IPS-18c (cell line): ENCODE results near the gene FGR.
A peak's percentile ranks its signal among the peaks of the same experiment; 100 is the strongest.
"Not testable (repeated sequence)": the region's sequence is repeated elsewhere in the genome, so short reads cannot be mapped to it uniquely, and the experiment has no call there.

Source experiments
- H3K4me3 ChIP-seq: 2 replicates; pipeline ENCODE4 v1.7.0; 2013; ENCODE audit warnings: low read depth, mild to moderate bottlenecking, low read length, moderate library complexity; ENCODE audit not compliant: insufficient read depth
- H3K9me3 ChIP-seq: one replicate; pipeline ENCODE4 v1.6.1; 2013; ENCODE audit warnings: mild to moderate bottlenecking, low read length, moderate library complexity; ENCODE audit not compliant: control insufficient read depth, insufficient read depth

The FGR gene

DNA sequence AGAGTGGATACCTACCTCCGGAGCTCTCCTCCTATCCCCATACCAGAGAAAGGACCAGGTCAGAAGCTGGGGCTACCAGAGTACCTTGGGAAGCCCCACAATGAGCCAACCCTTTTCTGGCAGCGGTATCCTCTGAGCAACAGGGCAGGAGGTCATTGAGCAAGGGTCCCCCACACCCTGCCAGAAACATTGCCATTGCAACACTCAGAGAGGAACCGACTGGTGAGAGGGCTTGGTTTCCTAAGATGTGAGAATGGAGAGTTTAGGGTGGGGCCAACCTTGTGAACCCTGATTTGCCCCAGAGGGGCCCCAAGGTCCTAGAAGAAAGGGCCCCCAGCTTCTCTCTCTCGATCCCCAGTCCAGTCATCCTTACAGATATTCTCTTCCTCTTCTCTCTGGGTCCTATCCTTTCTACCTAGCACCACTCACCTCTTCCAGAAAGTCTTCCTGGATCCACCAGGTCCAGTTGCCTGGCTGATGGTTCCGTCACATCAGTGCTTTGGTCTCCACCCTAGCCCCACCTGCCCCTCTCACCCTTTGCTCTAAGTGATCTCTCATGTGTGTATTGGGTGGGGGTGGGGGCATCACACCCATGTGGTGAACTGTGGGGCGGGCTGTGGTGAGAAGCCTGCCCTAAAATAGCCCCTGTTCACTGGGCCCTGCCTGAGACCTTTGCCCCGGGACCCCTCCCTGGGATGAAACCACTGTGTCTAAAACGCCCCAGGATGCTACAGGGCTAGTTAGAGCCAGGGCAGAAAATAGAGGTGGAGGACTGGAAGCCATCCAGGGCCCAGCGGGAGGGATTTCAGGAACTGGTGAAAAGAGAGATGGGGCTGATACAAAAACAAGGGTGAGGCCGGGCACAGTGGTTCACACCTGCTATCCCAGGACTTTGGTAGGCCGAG lies 8.7 kb downstream of the FGR start:
- no peak overlapping the region for H3K4me3 ChIP-seq

DNA sequence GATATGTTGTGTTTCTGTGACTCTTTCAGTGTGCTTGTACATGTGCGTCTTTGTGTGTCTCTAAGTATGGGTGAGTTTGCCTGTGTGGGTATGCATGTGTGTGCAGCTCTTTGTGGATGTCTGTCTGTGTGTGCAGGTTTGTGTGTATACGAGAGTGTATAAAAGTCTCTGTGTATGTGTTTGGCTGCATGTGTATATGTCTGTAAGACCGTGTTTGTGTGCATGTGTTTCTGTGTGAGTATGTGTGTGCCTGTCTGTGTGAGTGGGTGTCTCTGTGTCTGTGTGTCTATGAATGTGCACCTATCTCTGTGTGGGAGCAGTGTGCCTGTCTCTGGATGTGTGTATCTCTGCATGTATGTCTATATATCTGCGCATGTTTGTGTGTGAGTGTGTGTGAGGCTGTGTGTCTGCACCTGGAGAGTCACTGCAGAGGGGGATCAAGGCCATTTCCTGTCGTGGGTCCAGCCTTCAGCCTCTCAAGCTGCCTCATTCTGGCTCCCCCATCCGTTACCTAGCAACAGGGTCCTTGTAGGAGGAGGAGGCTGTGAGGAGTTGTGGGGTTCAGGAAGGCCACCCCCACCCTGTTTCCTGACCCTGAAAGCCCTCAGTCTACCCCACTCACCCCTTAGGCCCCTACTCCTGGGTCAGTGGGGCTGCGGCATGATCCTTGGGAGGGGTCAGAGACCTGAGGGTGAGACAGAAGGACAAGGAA lies 10.4 kb downstream of the FGR start:
- H3K9me3 ChIP-seq = no peaks in the 10 kb centered on the region
- H3K4me3 ChIP-seq = no peak overlapping the region

More for the DNA sequence above, 8.7 kb downstream of the FGR start:
- H3K9me3 ChIP-seq = no peaks in the 10 kb centered on the region

DNA sequence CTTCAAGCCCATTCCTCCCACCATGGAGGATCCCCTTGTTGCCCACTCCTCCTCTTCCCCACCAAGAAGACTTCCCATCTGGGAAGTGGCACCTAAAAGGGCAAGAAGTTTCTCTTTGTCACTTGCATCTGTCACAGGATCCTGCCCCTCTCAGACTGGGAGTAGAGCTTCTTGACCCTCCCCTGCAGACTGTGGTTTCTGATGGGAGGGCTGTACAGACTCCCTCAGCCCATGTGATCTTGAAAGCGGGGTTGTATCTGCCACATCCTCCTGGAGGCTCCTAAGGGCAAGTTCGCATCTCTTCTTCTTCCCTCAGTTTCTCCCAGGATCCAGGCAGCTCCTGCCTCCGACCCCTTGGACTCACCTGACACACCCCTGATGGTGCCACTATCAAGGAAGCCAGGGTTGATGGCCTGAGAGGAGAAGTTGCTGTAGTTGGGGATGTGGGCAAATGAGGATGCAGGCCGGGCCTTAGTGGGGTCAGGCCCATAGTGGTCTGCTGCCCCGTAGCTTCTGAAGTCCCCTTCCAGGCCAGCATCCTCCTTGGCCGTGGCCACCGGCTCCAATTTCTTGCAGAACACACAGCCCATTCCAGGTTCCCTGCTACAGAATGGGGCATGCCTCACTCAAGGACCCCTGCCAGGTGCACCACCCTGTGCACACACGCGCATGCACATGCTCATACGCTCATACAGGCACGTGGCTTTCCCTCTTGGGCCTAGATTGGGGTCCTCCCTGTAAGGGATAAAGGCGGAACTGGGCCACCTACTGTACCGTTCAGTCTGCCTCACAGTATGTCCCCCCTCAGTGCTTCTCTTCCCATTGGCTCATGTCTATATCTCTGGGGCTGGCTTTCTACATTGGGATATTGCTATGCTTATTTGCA lies 11.4 kb downstream of the FGR start:
- H3K4me3 ChIP-seq = no peak overlapping the region
- H3K9me3 ChIP-seq = no peaks in the 10 kb centered on the region

DNA sequence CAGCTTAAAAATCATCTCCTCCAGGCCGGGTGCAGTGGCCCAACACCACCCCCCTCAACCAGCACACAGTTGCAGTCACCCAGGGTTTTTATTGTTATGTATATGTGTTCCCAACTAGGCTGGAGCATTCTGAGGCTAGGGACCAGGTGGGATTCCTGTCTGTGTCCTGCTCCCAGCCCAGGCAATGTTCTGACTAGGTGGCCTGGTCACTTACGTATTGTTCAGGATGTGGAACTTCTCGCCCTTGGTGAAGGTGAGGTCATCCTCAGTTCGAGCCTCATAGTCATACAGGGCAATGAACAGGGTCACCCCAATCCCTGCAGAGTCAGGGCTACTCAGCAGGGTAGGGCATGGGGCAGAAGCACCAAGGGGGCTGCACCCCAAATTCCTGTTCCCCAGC lies 12.2 kb downstream of the FGR start:
- Histone ChIP-seq H3K9me3 (no peaks in the 10 kb centered on the region), H3K4me3 (no peak overlapping the region)

DNA sequence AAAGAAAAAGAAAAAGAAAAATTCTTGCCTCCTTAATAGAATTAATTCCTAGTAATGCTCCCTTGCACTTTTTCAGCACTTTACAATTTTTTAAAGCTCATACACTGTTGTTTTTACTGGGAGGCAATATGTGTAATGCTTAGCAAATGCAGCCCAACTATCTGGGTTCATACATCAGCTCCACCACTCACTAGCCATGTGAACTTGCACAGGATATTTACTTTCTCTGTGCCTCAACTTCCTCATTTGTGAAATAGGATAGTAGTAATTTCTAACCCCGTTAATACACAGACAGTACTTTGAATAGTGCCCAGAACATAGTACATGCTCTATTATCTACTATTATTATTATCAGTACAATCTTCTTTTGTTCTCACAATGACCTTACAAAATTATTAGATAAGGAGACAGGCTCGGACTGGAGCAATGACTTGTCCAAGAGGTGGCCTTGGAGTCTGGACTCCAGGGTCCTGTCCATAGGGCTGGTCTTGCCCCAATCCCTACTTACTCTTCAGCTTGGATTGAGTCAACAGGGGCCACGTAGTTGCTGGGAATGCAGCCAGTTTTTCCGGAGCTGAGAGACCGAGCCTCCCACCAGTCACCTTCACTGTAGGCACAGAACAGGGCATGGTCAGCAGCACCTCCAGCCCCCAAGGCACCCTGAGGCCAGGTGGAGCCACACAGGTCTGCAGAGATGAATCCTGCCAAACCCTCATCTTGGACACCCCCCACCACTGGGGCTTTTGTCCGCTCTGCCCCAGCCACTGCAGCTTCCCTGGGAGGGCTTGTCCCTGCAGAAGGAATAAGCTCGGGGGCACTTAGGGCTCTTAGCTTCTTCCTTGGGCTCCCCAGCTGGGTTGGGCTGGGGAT lies 13.7 kb downstream of the FGR start:
- Histone ChIP-seq H3K4me3 (no peak overlapping the region), H3K9me3 (no peaks in the 10 kb centered on the region)

DNA sequence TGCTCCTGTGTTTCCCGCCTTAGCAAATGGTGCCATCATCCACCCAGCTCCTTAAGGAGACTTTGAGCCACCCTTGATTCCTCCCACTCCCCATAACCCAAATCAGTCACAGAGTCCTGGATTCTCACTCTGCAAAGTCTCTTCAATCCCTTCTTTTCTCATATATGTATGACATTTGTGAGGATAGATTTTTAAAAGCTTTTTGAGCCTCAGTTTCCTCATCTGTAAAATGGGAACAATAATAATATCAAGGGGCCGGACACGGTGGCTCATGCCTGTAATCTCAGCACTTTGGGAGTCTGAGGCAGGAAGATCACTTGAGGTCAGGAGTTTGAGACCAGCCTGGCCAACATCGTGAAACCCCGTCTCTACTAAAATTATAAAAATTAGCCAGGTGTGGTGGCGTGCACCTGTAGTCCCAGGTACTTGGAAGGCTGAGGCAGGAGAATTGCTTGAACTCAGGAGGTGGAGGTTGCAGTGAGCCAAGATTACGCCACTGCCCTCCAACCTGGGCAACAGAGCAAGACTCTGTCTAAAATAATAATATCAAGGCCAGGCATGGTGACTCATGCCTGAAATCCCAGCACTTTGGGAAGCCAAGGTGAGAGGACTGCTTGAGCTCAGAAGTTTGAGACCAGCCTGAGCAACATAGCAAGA lies 15.1 kb downstream of the FGR start:
- not testable (repeated sequence) for H3K4me3 ChIP-seq, H3K9me3 ChIP-seq

DNA sequence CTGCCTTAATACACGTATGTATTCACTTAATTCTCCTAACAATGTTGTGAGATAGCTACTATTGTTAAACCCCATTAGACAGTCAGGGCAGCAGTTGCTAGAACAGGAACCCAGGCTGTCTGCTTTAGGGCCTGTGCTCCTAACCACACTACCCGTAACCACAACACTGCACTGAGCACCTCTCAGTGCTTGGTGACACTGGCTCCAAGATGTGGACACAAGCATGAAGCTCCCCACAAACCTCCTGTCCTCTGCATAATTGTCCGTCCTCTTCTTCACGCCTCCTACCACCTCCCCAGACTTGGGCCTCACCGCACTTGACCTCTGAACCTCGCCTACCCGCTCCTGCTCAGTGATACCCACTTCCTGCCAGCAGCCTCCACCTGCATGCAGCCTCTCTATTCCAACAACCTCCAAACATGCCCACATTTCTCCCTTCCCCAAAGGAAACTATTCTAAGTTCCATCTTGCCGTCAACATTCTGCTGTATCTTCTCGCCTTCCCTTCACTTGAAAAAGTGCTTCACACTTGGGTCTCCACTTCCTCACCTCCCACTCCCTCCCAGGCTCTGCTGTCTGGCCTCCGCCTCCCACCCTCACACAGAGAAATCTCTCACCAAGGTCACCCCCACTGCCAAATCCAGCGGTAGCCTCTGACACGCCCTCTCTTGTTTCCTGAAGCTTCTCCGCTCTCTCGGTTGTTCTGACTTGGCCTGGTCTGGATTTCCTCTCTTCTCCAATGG lies 16.5 kb downstream of the FGR start:
- no peak overlapping the region for H3K4me3 ChIP-seq
- no peaks in the 10 kb centered on the region for H3K9me3 ChIP-seq

DNA sequence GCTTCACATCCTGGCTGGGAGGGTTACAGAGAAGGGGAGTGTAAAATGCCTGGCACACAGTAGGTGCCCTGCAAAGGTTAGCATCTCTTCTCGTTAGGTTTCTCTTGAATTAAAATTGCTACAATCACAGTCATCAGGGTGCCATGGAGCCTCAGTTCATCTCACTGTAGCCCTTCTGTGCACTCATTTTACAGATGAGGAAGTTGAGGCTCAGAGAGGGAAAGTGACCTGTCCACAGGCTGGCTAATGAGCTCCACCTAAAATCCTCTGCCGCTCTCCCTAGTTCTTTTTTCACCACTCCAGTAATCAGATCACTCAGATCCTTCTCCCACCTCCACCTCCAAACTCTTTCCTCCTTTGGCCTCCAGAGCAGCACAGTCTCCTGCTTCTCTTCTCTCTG lies 17.6 kb downstream of the FGR start:
- H3K4me3 ChIP-seq = no peak overlapping the region
- H3K9me3 ChIP-seq = no peaks in the 10 kb centered on the region

DNA sequence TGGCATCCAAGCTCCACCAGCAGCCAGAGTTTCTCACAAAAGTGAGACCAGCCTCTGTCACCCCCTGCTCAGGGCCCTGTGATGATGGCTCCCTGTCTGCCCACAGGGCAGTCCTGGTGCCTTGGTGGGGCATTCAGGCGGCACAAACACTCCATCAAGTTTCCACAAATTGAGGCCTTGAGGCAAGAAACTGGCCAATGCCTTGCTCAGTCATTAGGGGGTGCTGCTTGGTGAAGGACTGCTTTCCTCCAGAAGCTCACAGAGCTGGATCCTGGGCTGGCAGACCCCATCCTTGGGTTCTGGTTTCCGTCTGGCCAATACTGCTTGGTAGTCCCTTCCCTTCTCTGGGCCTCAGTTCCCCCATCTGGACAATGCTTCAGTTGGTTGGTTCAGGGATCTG lies 18.5 kb downstream of the FGR start:
- H3K4me3 ChIP-seq = no peak overlapping the region
- no peaks in the 10 kb centered on the region for H3K9me3 ChIP-seq

DNA sequence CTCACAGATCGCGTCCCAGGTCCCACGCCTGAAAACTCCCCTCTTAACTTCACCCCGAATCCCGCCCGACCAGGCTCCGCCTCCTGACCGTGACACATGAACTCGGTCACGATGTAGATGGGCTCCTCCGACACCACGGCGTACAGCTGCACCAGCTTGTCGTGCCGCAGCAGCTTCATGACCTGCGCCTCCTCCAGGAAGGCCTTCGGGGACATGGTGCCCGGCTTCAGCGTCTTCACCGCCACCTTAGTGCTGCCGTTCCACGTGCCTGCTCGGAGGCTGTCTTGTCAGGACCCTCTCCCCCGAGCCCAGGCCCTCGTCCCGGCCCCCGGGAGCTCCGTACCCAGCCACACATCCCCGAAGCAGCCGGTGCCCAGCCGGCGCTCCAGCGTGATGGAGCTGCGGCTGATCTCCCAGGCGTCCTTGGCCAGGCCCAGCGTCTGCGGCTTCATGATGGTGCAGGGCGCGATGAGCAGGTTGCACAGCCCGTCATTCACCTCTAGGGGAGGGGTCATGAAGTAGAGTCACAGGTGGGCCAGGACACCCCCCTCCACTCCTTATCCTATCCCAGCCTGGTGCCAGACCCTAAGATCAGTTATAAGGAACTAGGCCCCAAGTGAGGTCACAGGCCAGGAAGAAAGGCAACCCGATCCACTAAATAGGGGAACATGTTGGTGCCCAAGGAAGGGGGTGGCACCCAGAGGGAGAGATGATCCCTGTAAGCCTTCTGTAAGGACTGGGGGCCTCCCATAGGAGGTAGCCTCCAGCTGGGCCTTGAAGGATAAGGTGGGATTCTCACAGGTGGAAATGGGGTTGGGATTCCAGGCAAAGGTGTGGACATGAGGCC lies 19.4 kb downstream of the FGR start:
- Histone ChIP-seq H3K4me3 (peak overlapping the region; percentile 52), H3K9me3 (no peaks in the 10 kb centered on the region)

DNA sequence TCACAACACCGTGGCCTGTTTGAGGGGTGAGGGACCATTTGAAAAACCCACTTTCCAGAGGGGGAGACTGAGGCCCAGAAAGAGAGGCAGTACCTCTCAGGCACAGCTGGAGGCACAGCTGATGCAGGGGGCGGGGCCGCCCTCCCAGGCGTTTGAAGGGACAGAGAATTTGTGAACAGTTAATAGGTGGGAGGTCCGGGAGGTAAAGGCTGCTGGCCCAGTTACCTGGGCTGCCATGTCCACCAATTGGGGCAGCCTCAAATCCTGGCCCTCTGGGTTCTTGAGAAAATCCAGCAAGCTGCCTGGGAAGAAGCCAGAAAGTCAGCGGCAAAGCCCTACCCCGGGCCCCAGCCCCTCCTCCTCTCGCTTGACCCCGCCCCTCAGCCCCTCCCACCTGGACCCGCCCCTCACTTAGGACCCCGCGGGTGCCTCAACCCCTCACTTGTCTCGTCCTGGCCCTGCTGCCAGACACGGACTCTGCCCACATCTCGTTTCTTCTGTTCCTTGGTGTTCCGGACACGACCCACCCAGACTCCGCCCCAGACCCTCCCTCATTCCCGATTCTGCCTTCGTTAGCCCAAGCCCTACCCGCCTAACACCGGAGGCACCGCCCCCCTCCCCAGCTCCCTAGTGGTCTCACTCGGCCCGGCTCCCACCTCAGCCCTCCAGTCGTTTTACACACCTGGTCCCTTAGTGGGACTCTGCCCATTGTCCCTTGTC lies 20.2 kb downstream of the FGR start:
- H3K9me3 ChIP-seq = no peaks in the 10 kb centered on the region
- peak overlapping the region; percentile 52 for H3K4me3 ChIP-seq

DNA sequence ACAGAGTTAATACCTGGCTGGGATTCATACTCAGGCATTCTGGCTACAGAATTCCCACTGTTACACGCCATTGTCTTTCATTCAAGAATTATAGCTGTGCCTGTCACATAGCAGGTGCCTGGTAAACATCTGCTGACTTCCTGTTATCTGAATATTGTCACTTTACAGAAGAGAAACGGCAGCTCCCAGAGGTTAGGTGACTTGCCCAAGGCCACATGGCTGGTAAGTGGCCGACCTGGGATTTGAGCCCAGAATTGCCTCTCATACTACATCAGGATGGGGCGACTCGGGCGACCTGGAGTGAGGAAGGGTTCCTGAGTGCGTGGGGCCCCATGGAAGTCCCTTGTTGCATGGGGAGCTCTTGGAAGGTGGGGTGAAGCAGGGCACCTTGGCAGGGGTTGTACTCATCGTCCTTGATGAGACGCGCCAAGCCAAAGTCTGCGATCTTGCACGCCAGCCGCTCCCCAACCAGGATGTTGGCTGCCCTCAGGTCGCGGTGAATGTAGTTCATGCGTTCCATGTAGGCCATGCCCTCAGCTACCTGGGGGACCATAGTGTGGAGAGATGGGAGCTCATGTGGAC lies 20.9 kb downstream of the FGR start:
- H3K4me3 ChIP-seq = no peak overlapping the region

DNA sequence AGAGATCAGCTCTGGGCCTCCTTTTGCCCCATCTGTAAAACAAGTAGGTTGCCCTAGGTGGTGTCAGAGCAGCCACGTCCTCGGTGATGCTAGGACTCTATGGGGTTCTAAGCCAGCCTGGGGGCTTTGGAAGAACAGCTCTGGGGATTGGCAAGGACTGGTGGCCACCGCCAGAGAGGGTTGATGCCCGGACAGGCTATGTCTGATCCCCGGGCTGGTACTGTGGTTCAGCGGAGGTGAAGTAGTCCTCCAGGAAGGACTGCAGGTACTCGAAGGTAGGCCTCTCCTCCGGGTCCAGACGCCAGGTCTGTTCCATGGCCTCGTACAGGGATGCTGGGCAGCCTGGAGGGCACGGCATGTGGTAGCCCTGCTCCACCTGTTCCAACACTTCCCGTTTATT lies 22.3 kb downstream of the FGR start:
- no peaks in the 10 kb centered on the region for H3K9me3 ChIP-seq
- H3K4me3 ChIP-seq = no peak overlapping the region

More for the DNA sequence above, 20.9 kb downstream of the FGR start:
- H3K9me3 ChIP-seq = no peaks in the 10 kb centered on the region

DNA sequence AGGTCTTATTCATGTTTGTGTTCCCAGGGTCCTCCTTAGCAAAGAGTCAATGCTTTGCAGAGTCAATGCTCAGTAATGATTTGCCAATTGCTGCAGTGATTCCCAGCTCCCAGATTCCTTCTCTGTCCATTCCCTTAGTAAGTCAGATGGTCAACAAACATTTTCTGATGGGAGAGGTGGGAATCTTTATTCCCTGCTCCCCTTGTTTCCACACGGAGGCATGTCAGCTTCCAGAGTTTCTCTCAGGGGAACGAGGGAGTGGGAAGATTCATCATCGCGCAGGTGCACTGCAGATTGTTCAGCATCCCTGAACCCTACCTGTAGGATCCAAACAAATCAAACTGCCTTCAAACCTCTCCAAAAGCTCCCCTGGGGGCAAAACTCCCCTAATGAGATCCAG lies 23.5 kb downstream of the FGR start:
- H3K4me3 ChIP-seq = no peak overlapping the region
- H3K9me3 ChIP-seq = no peaks in the 10 kb centered on the region
